Measurements from ENCODE around the gene CSMD2. TPM values are rescaled to one million over a fixed set of nuclear protein-coding genes. Genes with fewer than 3 reads are reported as not detected.

CSMD2 gene
- total RNA-seq, 1 experiment from 2014 or later = not detected

DNA sequence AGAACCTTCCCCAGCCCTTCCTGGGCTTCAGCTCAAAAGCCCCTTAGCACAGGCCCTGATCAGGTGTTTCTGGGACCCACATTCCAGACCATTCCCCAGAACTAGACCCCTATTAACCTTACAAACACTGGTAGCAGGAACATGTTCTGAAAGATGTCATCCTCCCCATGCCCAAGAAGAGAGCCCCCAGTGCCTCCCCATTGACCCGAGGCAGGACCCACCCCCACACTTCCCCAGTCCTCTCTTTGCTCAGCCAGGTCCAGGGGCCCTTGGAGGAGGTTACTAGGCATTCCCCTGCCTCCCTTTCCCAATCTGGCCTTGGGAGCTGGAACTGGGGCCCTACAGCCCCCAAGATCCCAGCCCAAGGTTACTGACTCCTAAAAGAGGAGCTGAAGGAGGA lies 340.1 kb downstream of the CSMD2 start:
- H4K20me1 ChIP-seq (ENCODE audit: insufficient read depth) = no peaks in the 10 kb centered on the region
- H3K4me1 ChIP-seq (replicated peaks; ENCODE audit: insufficient read depth) = no peaks in the 10 kb centered on the region
- H3K9me3 ChIP-seq (ENCODE audit: insufficient read depth, low read depth) = no peaks in the 10 kb centered on the region
- no peak for TF ChIP-seq EZH2 (IDR thresholded peaks at IDR 0.05; ENCODE audit: low read depth)
- TF ChIP-seq, protein P1, sequence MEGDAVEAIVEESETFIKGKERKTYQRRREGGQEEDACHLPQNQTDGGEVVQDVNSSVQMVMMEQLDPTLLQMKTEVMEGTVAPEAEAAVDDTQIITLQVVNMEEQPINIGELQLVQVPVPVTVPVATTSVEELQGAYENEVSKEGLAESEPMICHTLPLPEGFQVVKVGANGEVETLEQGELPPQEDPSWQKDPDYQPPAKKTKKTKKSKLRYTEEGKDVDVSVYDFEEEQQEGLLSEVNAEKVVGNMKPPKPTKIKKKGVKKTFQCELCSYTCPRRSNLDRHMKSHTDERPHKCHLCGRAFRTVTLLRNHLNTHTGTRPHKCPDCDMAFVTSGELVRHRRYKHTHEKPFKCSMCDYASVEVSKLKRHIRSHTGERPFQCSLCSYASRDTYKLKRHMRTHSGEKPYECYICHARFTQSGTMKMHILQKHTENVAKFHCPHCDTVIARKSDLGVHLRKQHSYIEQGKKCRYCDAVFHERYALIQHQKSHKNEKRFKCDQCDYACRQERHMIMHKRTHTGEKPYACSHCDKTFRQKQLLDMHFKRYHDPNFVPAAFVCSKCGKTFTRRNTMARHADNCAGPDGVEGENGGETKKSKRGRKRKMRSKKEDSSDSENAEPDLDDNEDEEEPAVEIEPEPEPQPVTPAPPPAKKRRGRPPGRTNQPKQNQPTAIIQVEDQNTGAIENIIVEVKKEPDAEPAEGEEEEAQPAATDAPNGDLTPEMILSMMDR (conservative IDR thresholded peaks at IDR 0.05) = no peak
- intact Hi-C loops (cut with micrococcal nuclease; ENCODE audit: unreplicated experiment) = no loop called here
- BruUV-seq (replicated peaks) = no TSS peak
- no peaks in the 10 kb centered on the region for H3K36me3 ChIP-seq (ENCODE audit: low read depth)
- H3K9me2 ChIP-seq (ENCODE audit: insufficient read depth) = no peaks in the 10 kb centered on the region
- DNase-seq = no peak
- no peak overlapping the region for H3K4me3 ChIP-seq
- H3K4me2 ChIP-seq = no peak overlapping the region
- H3K79me2 ChIP-seq (ENCODE audit: low read depth) = no peaks in the 10 kb centered on the region
- H3K27ac ChIP-seq = no peak overlapping the region
- H2AFZ ChIP-seq = no peak overlapping the region
- ChIA-PET POLR2A (ENCODE audit: unreplicated experiment) (no interaction called here), CTCF (no interaction called here)
- peaks cover 42% of the 10 kb centered on the region for H3K27me3 ChIP-seq (ENCODE audit: insufficient read depth, low read depth)
- H3F3A ChIP-seq (ENCODE audit: insufficient read depth, low read depth) = no peaks in the 10 kb centered on the region

DNA sequence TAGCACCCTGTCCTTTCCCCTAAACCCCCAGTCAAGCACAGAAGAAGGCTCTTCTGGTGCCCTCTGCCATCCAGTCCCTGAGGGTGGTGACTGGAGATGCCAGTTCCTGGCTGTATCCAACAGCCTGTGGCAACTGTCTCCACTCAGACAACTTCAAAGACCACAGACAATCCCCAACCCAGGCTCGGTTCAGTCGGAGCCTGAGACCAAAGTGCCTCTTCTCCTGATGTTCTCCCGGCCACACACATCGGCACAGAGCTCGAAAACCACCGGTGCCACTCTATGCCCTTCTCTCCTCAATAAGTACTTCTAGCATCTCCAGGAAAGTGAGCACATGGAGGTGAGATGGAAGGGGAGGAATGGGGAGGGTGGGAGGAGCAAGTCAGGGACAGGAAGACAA lies 340.7 kb downstream of the CSMD2 start:
- no peak overlapping the region for H3K4me3 ChIP-seq
- intact Hi-C loops (cut with micrococcal nuclease; ENCODE audit: unreplicated experiment) = no loop called here
- no TSS peak for BruUV-seq (replicated peaks)
- H3F3A ChIP-seq (ENCODE audit: insufficient read depth, low read depth) = no peaks in the 10 kb centered on the region
- no peak overlapping the region for H3K4me2 ChIP-seq
- no peaks in the 10 kb centered on the region for H3K79me2 ChIP-seq (ENCODE audit: low read depth)
- no peaks in the 10 kb centered on the region for H3K4me1 ChIP-seq (replicated peaks; ENCODE audit: insufficient read depth)
- ChIA-PET CTCF (no interaction called here), POLR2A (ENCODE audit: unreplicated experiment) (no interaction called here)
- no peak overlapping the region for H2AFZ ChIP-seq
- H4K20me1 ChIP-seq (ENCODE audit: insufficient read depth) = no peaks in the 10 kb centered on the region
- no peak for DNase-seq
- H3K36me3 ChIP-seq (ENCODE audit: low read depth) = no peaks in the 10 kb centered on the region
- H3K27me3 ChIP-seq (ENCODE audit: insufficient read depth, low read depth) = peaks cover 48% of the 10 kb centered on the region
- TF ChIP-seq EZH2 (IDR thresholded peaks at IDR 0.05; ENCODE audit: low read depth) = no peak
- TF ChIP-seq, protein P1 (conservative IDR thresholded peaks at IDR 0.05) = no peak
- H3K9me3 ChIP-seq (ENCODE audit: insufficient read depth, low read depth) = no peaks in the 10 kb centered on the region
- no peak overlapping the region for H3K27ac ChIP-seq
- no peaks in the 10 kb centered on the region for H3K9me2 ChIP-seq (ENCODE audit: insufficient read depth)

DNA sequence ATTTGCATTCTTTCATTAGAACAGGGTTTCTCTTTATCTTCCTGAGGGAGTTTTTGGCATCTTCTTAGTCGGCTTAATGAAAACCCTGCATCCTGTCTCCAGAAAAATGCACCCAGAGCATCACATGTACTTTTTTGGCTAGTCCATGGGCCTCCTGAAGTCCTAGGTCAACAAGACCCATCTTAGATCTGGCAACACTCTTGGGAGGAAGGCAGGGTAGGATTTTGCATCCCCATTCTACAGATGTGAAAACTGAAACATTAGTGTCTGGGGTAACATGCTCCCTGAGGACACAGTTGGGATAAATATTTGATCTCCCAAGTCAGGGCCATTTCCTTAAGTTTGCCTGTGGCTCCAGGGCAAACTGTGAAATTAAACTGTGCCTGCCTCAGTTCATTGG lies 341.2 kb downstream of the CSMD2 start:
- H3K4me2 ChIP-seq = no peak overlapping the region
- no TSS peak for BruUV-seq (replicated peaks)
- no peak for DNase-seq
- peaks cover 47% of the 10 kb centered on the region for H3K27me3 ChIP-seq (ENCODE audit: insufficient read depth, low read depth)
- no peak overlapping the region for H2AFZ ChIP-seq
- no peaks in the 10 kb centered on the region for H3K4me1 ChIP-seq (replicated peaks; ENCODE audit: insufficient read depth)
- POLR2A ChIA-PET (ENCODE audit: unreplicated experiment) = no interaction called here
- no peak for TF ChIP-seq EZH2 (IDR thresholded peaks at IDR 0.05; ENCODE audit: low read depth)
- TF ChIP-seq, protein P1 (conservative IDR thresholded peaks at IDR 0.05) = no peak
- H3F3A ChIP-seq (ENCODE audit: insufficient read depth, low read depth) = no peaks in the 10 kb centered on the region
- no peaks in the 10 kb centered on the region for H3K9me3 ChIP-seq (ENCODE audit: insufficient read depth, low read depth)
- CTCF ChIA-PET = no interaction called here
- H3K4me3 ChIP-seq = no peak overlapping the region
- no peaks in the 10 kb centered on the region for H3K79me2 ChIP-seq (ENCODE audit: low read depth)
- H4K20me1 ChIP-seq (ENCODE audit: insufficient read depth) = no peaks in the 10 kb centered on the region
- no peaks in the 10 kb centered on the region for H3K36me3 ChIP-seq (ENCODE audit: low read depth)
- no peaks in the 10 kb centered on the region for H3K9me2 ChIP-seq (ENCODE audit: insufficient read depth)
- intact Hi-C loops (cut with micrococcal nuclease; ENCODE audit: unreplicated experiment) = no loop called here
- no peak overlapping the region for H3K27ac ChIP-seq

All from PC-9 (cell line).